T-helper 22 cell (primary cell): ENCODE results near the gene TFEB.

ENCODE experiments used
- DNase-seq: peaks from one replicate; pipeline ENCODE4 v3.0.0-alpha.2; 2020; ENCODE audit warnings: low read depth

TFEB gene

DNA sequence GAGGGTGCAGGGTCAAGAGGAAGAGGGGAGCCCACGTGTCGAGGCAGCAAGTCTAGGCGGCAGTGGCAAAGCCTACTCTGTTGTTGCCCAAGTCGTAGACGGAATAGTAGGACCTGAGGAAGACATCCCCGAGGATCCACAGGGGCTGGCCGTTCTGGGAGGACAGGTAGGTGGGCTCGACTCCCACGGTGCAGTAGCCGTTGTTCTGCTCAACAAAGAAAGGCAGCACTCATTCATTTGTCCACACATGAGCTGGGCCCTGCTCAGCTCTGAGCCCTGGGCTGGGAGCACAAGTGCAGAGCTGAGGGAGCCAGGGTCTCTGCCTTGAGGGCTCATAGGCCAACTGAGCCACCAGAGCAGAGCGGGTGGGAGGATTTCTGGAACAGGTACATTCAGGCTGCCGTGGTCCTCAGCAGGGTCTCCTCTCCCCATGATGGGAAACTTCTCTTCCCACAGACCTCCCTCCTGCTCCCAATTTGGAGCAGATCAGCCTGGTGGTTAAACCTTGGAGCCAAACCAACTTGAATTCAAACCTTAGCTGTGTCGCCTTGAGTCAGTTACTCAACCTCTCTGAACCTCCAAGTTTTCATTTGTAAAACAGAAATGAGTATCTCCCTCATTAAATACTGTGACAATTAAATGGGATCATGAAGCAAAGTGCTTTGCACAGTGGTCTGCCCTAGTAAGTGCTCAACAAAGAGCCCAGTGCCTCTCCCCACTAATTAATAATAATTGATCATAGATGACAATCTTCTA is 1.6 kb upstream of the TFEB start:
- no peak for DNase-seq

DNA sequence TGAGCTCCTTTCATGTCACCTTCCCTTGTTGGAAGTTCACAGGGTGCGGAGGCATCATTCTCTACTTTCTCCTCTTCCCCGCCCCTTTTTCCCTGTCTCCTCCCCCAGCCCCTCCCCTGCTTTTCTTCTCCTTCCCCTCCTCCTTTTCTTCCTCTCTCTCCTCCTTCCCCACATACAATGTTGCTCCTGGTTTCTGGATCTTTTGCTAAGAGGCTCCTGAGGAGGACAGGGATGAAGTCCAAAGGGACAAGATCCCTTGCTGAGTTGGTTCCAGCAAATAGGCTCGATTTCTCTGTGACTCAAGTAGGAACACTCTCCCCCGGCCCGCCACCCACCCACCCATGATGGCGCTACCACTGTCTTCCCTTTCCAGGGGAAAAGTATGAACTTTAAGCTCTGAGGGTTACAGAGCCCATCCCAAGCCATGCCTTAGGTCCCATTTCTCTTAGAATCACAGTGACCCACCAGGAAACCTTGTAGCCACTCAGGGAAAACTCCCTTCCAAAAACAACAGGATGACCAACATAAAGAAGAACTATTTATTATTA is 852 bp upstream of the TFEB start:
- no peak for DNase-seq

DNA sequence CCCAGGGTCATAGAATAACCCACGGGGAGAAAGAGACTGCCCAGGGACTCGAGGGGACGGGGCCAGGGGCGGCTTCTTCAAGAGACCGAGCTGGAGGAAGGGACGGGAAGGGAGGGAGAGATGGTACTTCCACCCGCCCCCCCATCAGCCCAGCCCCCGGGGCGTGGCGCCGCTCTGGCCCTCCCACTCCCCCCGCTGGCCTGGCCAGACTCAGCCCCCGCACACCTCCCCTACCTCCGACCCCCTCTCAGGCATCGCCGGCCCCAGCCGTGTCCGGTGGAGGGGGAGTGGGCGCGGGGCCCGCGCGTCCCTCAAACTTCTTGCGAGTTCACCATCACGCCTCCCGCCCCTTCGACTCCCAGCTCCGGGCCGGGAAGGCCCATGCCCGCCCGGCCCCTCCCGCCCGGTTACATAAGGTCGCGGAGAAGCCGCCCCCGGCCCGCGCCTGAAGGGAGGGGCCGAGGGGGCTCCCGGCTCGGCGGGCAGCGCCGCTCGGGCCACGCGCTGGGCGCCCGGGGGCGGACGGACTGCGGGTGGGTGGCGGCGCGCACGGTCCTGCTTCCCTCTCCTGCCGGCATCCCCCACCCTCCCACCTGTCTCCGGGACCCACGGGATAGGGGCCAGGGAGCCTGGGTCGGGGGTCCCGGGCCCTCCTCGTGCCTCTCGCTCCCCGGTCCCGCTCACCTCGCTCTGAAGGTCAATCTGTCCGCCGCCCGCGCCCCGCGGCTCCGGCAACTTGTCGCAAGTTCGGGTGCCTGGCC is 562 bp downstream of the TFEB start:
- peak; percentile 60 for DNase-seq

- peak; percentile 63 for DNase-seq
Observed at GRCh38 chr6:41733707-41734665, 1.4 kb downstream of the TFEB start.

- DNase-seq: no peak
Observed at GRCh38 chr6:41733360-41733706, 2.1 kb downstream of the TFEB start.

GRCh38 chr6:41732591-41733359 is 2.6 kb downstream of the TFEB start:
- peak; percentile 53 for DNase-seq

DNA sequence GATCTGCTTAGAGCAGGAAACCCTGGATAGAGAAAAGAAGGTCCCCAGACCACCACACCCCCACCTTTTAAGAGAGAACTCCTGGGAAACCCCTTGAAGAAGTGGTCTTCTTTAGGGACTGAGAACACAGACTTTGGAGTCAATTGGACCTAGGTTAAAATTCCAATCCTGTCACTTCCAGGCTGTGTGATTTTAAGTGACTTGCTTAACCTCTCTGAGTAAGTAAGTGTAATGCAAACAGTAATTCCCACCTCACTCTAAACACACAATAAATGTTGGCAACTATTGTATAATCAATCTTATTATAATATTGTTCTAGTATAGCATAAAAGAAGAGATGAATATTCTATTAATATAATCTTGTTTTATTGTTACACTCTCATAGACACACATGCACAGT is 3.3 kb downstream of the TFEB start:
- DNase-seq: no peak

DNA sequence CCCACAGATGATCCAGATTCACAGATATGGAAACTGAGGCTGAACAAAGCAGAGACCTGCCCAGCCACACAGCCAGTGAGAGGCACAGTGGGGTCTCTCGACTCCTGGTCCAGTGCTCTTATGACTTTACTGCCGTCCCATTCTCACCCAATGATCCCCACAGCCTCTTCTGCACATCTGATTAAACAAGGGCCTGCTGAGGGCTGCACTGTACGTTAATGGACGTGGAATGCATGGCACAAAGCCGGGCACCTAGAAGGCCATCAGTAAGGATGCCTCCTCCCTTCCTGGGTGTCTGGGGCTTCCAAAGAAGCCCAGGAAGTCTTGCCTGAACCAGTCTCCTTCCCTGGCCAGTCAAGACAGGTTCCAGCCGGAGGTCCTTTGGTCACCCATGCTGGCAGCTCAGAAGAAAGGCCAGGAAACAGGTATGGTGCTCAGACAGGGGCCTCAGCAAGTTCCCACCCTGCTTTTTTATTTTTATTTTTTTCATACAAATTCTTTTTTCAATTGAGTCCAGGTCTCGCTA is 3.8 kb downstream of the TFEB start:
- DNase-seq: no peak

GRCh38 chr6:41730531-41731436 is 4.6 kb downstream of the TFEB start:
- no peak for DNase-seq

- DNase-seq: no peak
Observed at GRCh38 chr6:41729624-41730023, 5.8 kb downstream of the TFEB start.

GRCh38 chr6:41728954-41729353 is 6.5 kb downstream of the TFEB start:
- DNase-seq: no peak

DNA sequence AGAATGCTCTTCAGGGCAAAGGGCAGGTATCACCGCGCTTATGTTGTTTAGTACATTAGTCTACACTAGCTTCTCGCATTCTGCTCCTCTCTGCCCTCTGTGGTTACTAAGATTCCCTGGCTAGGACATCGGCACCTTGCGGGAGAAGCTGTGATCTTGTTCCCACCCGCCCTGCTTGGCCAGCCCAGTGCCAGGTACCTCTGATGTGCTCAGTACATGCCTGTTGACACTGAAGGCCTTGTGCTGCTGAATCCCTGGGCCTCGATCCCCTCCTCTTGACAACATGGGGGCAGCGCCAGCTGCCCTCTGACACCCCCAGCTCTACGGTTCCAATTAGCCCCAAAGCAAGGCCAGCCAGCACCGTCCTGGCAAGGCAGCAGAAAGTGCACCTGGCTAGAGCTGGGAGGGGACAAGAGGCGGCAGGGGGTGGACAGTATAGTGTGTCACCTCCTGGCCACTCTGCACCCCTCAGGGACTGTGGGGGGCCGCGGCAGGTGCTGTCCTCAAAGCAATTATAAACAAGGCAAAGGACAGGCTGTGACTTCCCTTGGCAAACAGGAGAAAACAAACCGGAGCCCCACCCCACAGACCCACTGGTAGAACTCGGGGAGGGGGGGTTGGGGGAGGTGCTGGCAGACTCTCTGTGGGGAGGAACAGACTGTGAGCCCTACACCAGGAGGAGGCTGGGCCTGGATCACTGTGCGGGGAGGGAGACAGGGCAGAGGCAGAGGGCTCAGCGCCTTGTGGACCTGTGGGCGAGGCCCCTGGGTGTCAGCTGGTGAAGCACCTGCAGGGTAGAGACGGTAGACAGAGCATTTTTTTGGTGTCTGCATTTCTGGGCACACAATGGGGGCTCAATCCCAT is 7.1 kb downstream of the TFEB start:
- DNase-seq: no peak

DNA sequence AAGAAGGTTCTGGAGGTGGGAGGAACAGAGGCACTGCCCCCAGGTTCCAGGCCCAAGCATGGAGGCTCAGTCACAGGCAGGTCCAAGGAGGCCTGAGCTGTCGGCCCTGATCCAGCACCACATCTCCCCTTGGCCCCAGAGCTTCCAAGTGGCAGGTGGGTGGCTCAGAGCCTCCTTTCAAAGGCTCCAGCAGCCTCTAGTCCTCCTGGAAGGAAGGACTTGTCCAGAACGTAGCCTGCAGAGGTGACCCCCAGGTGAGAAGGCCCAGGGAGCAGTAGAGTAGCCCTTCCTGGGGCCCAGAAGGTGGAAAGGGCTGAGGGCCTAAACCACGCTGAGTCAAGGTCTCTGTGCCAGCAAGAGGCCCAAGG is 7.7 kb downstream of the TFEB start:
- no peak for DNase-seq

DNA sequence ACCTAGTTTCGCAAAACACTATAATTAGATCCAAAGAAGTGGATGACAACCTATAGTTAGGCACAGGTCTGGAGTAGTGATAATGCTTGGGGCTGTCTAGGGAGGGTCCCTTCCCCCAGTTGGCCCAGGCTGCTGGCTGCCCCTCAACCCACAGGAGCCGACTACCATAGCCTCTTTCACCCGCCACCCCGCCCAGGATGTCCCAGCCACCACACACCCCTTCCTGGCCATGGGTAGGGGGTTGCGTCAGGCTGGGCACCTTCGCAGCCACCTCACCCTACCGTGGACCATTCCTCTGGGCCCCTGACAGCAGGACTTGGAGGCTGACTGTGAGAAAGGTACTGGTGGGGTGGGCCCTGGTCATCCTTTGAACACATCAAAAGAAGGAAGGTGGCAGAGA is 8.5 kb downstream of the TFEB start:
- DNase-seq: no peak

DNA sequence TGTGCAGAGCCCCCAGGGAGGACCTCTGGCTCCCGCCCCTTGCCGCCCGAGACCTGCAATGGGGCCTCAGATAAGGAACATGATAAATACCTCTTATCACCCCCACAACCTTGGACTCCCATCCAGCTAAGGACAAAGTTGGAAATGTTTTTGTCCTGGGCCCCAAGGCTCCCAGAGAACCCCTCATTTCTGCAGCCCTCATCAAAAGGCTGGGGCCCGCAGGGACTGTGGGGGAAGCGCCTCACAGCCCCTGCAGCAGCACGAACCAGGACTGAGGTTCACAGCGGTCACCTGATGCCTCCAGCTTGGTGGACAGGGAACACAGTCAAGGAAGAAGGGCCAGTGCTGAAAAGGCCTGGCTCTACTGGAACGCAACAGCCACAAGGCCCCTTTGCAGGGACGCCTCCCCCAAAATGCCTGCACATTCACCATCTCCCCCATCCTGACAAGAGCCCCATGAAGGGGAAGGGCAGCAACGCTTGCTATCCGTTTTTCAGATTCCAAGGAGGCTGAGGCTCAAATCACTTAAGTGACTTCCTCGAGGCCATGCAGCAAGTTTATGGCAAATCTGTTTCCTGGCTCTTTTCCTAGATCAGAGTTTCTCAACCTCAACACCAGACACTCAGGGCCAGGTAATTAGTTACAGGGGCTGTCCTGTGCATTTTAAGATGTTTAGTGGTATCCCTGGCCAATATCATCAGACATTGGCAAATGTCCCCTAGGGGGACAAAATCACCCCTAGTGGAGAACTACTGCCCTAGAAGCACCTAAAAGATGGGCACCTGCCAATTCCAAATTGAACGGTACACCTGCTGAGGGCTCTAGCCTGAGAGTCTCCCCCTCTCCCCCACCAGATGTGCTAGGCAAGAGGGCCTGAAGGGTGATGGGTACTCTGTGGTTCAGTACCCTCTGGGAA is 10.6 kb downstream of the TFEB start:
- DNase-seq: no peak

DNA sequence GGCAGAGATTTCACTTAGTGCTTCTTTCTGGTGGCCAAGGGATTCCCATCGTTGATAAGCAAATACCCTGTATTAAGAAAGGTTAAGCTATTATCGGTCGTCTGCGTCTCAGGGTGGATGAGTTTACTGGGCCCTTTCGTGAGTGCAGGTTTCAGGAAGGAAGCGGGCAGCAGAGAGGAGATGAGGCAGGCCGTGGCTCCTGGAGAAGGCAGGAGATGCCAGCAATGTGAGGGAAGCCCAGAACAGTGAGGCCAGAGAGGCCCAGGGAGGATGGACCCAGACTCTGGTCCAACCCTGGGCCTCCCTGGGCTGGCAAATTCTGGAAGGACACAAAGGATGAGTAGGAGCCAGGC is 11.2 kb downstream of the TFEB start:
- DNase-seq: no peak

- no peak for DNase-seq
Observed at GRCh38 chr6:41723530-41724227, 11.7 kb downstream of the TFEB start.
